ENCODE data around the gene AKR1C2. TPM values are rescaled to one million over a fixed set of nuclear protein-coding genes. Genes with fewer than 3 reads are reported as not detected.
"Not testable (repeated sequence)": the region's sequence is repeated elsewhere in the genome, so short reads cannot be mapped to it uniquely, and the experiment has no call there.

The AKR1C2 gene
- polyA plus RNA-seq, 3 donors: 80.9 to 394 (median 200) TPM

DNA sequence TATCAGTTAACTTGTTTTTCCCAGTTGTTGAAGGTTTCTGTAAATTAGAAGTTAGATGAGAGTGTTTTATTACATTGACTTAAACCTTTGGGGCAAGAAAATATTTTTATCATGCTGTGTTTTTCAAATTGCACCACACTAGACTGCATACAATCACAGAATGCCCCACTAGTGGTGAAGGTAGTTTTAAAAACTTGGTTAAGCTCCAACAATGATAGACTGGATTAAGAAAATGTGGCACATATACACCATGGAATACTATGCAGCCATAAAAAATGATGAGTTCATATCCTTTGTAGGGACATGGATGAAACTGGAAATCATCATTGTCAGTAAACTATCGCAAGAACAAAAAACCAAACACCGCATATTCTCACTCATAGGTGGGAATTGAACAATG lies 33.3 kb downstream of the AKR1C2 start:
- WGBS, 3 donors: 93 to 98% (median 97%) methylated on average over 2 of the region's 2 CpGs
- not testable (repeated sequence) for H3K27ac ChIP-seq (ENCODE audit: low read depth, low read length)

DNA sequence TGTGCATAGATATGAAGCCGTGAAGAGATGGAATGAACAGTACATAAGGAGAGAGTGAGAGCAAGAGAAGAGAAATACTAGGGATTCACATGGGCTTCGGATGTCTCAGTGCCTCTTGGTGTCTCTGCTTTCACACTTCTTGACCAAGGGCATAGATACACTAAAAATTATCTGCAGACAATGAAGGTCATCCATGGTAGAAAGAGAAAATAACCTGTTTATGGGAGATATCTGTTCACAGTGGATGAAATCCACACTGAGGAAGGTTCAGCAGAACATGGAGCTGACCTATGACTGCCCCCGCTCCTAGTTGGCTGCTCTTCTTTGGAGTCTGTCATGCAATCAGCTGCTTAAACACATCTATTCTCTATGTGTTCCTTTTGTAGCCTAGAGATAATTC lies 34.4 kb downstream of the AKR1C2 start:
- 94 to 99% (median 97%) methylated on average over 3 of the region's 3 CpGs for WGBS, 3 donors
- H3K27ac ChIP-seq (ENCODE audit: low read depth, low read length): not testable (repeated sequence)

DNA sequence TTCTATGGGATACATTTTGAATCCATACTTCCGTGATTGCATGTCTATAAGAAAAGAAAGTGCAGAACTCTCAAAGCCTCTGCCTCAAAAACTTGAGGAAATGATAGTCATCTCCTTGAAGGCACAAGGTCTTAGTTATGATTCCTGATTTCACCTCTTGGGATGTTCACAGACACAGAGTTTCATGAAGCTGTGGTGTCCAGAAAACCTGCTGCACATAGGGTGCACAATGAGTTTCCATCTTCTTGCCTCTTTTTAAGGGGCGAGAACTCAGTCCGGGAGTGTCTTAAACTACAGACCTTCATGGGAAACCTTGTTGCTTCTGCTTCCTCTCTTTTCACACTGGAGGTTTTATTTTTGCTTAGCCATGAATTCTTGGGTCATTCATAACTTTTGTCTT lies 36.5 kb downstream of the AKR1C2 start:
- not testable (repeated sequence) for H3K27ac ChIP-seq (ENCODE audit: low read depth, low read length)
- 97 to 100% (median 97%) methylated on average over 3 of the region's 3 CpGs for WGBS, 3 donors

DNA sequence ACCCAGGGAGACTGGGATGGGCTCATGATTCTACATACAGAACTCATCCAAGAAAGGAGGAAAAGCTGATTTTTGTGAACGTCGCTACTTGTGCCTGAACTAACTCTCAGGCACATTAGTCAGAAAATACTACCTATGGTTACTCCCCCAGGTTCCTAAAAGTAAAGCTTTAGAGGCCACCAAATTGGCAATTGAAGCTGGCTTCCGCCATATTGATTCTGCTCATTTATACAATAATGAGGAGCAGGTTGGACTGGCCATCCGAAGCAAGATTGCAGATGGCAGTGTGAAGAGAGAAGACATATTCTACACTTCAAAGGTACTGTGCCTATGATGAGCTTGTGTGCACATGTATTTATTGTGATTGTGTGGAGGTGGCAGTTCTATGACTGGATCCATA lies 37.9 kb downstream of the AKR1C2 start:
- H3K27ac ChIP-seq (ENCODE audit: low read depth, low read length): not testable (repeated sequence)
- WGBS, 3 donors: 93 to 96% (median 96%) methylated on average over 4 of the region's 4 CpGs

GRCh38 chr10:4963815-4964154 lies 39.9 kb downstream of the AKR1C2 start:
- not testable (repeated sequence) for H3K27ac ChIP-seq (ENCODE audit: low read depth, low read length)
- WGBS, 3 donors: 48 to 80% (median 57%) methylated on average over 2 to 3 of the region's 4 CpGs

DNA sequence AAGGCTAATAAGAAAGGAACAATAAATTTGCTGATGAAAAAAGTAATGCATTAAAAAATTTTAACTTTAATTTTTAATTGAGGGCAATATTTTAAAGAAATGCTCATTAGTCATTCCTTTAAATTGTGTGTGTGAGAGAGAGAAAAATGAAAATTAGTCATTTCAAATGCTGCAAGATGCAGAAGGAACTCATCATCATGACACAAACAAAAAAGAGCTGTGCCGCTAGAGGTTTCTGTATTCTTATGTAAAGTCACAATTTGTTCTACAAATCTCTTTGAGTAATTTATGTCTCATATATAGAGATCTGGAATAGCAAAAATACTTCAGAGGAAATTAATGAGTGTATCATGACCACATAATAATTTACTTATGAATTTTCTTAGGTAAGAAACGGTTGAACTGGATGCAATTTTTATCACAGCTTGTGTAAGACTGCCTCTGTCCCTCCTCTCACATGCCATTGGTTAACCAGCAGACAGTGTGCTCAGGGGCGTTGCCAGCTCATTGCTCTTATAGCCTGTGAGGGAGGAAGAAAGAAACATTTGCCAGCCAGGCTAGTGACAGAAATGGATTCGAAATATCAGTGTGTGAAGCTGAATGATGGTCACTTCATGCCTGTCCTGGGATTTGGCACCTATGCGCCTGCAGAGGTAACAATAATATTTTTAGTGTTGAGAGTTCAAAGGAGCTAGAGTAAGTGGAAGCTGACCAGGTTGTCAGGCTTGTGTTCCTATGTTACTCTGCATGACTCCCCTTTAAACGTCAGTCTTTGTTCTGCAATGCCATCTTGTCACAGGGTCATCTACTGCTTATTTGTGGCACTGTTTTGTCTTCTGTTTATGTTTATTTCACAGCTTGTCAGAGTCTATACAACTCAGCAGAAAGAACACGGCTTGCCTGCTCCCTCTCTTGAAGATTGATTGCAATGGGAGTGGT lies 40.5 kb downstream of the AKR1C2 start, which contains the start of gene AKR1C1:
Gene AKR1C1 (plus strand): TSS at position 540 of the 939 bp plus-strand sequence. CDS start 30 bp downstream, at position 570.
- WGBS, 3 donors: 35 to 50% (median 44%) methylated on average over 5 to 6 of the region's 7 CpGs
- not testable (repeated sequence) for H3K27ac ChIP-seq (ENCODE audit: low read depth, low read length)

DNA sequence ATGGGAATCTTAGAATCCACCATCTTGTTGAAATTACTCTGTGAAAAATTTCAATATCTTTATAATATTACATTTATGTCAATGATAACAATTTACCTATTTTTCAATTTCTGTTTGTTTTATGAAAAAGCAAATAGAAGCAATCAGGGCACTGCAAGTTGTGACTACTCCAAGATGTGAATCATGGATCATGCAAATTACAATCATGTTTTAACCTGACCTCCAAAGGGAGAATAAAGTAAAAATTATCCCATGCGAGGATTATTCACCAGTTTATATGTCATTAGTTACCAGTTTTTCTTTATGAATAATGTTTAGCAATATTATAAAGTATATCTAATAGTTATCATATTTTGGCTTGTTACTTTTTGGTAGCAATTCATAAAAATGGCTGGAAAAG lies 41.3 kb downstream of the AKR1C2 start:
- WGBS, 3 donors: 64 to 68% (median 65%) methylated on average over 1 of the region's 1 CpG
- not testable (repeated sequence) for H3K27ac ChIP-seq (ENCODE audit: low read depth, low read length)

DNA sequence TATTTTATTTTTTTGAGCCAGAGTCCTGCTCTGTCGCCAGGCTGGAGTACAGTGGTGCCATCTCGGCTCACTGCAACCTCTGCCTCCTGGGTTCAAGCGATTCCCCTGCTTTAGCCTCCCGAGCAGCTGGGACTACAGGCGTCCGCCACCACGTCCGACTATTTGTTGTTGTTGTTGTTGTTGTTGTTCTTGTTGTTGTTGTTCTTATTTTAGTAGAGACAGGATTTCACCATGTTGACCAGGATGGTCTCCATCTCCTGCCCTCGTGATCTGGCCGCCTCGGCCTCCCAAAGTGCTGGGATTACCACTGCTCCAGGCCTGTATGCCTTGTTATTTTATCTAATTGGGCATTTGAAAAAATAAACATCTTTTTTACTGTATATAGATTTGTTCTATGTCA lies 42.1 kb downstream of the AKR1C2 start:
- 96 to 99% (median 97%) methylated on average over 11 of the region's 11 CpGs for WGBS, 3 donors

GRCh38 chr10:4956955-4957645 lies 46.6 kb downstream of the AKR1C2 start:
- H3K27ac ChIP-seq (ENCODE audit: low read depth, low read length): not testable (repeated sequence)
- WGBS, 3 donors: 61 to 85% (median 83%) methylated on average over 5 of the region's 5 CpGs

More for the DNA sequence above, 42.1 kb downstream of the AKR1C2 start:
- not testable (repeated sequence) for H3K27ac ChIP-seq (ENCODE audit: low read depth, low read length)

DNA sequence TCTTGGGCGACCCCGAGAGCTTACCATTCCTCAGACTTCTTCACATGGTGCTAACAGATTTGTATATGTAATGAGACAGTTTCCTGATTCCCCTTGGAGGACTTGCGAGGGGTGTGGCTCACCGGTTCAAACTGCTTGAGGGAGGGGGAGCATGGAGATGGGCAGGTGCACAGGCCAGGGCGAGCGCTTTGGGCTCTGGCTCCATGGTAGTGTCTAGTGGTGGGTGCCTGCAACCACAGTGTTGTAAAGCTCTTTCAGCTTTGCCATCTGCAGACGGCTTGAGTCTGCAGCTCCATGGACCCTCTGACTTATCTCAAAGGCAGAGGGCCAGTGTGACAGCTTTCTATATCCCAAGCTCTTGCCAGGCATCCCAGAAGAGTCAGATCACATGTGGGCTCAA lies 47.6 kb downstream of the AKR1C2 start:
- WGBS, 3 donors: 82 to 86% (median 84%) methylated on average over 4 to 6 of the region's 7 CpGs
- H3K27ac ChIP-seq (ENCODE audit: low read depth, low read length): not testable (repeated sequence)

- no peak overlapping the region for H3K27ac ChIP-seq (ENCODE audit: low read depth, low read length)
Observed at GRCh38 chr10:4953405-4953804, 50.3 kb downstream of the AKR1C2 start.

DNA sequence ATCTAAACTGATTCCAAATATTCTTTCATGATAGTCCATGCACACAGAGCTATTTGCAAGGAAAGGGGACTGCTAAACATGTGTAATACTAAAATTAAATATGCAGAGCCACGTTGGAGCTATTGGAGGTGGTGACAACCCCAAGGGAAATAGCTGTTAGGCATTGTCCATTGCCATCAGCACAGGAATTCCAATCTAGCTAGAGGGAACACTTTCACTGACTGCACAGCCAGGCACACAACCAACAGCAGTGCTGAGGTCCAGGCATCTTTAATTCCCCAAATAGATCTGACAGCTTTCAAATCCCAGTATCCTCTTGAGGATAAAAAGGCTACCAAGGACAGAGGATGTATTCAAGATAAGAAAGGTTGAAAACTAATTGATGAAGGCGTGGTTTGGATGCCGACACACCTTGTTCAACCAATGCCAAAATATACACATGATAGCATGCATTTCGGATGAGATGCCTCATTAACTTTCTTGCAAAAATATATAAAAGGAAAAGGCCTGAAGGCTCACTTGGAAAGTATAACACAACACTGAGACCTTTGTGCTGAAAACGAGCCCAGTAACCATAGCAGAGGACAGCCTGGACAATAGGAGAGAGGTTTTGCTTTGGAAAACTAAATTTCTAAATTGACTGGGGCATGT lies 52.0 kb downstream of the AKR1C2 start:
- not testable (repeated sequence) for H3K27ac ChIP-seq (ENCODE audit: low read depth, low read length)
- WGBS, 3 donors: 60 to 76% (median 75%) methylated on average over 5 of the region's 5 CpGs

DNA sequence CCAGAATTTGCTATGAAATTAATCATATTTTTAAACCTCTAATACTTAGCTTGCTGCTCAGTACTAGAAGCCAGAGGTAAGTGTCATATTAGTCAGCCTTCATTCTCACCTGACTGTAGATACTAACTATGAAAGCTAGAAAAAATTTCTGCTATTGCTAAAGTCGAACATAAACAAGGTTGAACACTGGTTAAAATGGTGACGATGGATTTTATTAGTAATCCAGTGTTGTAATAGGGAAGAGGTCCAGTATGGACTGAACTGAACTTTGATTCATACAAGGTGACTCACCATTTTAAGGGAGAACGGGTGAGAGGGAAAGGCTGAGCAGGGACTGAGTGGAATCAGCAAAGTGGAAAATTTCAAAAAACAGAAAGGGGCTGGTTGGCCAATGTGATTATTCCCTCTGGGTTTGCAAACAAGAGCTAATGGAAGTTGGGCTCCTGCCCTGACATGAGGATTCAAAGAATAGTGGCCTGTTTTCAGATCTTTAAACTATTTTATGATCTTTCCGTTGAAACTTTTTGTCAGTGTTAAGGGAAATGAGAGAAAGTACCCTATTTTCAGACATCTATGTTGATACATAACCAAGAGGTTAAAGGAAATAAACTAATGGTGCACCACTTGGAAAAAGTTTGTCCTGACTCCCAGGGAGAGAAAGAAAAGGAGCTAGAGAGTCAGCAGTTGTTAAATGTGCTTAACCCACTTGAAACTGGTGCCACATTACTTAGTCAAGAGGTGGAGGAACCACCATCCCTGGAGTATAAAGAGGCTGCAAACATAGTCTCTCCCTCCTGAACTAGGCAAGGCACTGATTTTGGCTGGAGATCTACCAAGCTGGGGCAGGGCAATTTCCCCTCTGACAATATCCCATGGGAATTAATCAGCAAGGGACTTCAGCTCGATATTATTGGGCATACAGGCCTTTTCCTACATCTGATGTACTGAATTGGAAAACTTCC lies 55.7 kb downstream of the AKR1C2 start:
- WGBS, 3 donors: 47 to 51% (median 47%) methylated on average over 5 of the region's 5 CpGs
- no peak overlapping the region for H3K27ac ChIP-seq (ENCODE audit: low read depth, low read length)

GRCh38 chr10:4947039-4947634 lies 56.5 kb downstream of the AKR1C2 start:
- H3K27ac ChIP-seq (ENCODE audit: low read depth, low read length): no peak overlapping the region

GRCh38 chr10:4945766-4946717 lies 57.6 kb downstream of the AKR1C2 start:
- no peak overlapping the region for H3K27ac ChIP-seq (ENCODE audit: low read depth, low read length)
- WGBS, 3 donors: 93 to 96% (median 93%) methylated on average over 2 of the region's 2 CpGs

GRCh38 chr10:4944841-4945240 lies 58.8 kb downstream of the AKR1C2 start:
- WGBS, 3 donors: 85 to 95% (median 92%) methylated on average over 1 of the region's 1 CpG
- no peak overlapping the region for H3K27ac ChIP-seq (ENCODE audit: low read depth, low read length)

GRCh38 chr10:4943821-4944220 lies 59.8 kb downstream of the AKR1C2 start:
- no peak overlapping the region for H3K27ac ChIP-seq (ENCODE audit: low read depth, low read length)
- 50 to 80% (median 63%) methylated on average over 2 of the region's 2 CpGs for WGBS, 3 donors

Data from adipose tissue (tissue), 3 donors.